ENCODE measurements around the gene COL4A1.

GRCh38 chr13:110166598-110166997, 140.4 kb downstream of the COL4A1 start:
- TF ChIP-seq GATA3 (IDR thresholded peaks at IDR 0.05; ENCODE audit: low read depth, low read length), result no peak
- no peak for TF ChIP-seq GATA2 (IDR thresholded peaks at IDR 0.05; ENCODE audit: low read depth, low read length)

All from SH-SY5Y (cell line).